Fibroblast of skin of abdomen (primary cell): ENCODE results near the gene GLIPR1. TPM values are rescaled to one million over a fixed set of nuclear protein-coding genes. Genes with fewer than 3 reads are reported as not detected.
"Not testable (repeated sequence)": the region's sequence is repeated elsewhere in the genome, so short reads cannot be mapped to it uniquely, and the experiment has no call there.

Source experiments
- DNase-seq: peaks from one replicate; pipeline ENCODE4 v3.0.0-alpha.2; 2013
- polyA plus RNA-seq, 2 experiments: library from polyadenylated mRNA; unstranded; fragments of 120-200 nt; gene quantifications; one replicate each; pipeline ENCODE4 v1.2.1, GENCODE V29; 2013; ENCODE audit not compliant: insufficient read length in 2 of 2

The GLIPR1 gene
- 164 TPM for polyA plus RNA-seq (2013, experiment 1 of 2; ENCODE audit: insufficient read length)
- 168 TPM for polyA plus RNA-seq (2013, experiment 2 of 2; ENCODE audit: insufficient read length)

- peak; percentile 99 for DNase-seq
Observed at GRCh38 chr12:75480469-75480949, at the start of gene GLIPR1. TSS of gene GLIPR1 (plus strand) at chr12:75480755. CDS start at chr12:75480881, 126 bp downstream.

DNA sequence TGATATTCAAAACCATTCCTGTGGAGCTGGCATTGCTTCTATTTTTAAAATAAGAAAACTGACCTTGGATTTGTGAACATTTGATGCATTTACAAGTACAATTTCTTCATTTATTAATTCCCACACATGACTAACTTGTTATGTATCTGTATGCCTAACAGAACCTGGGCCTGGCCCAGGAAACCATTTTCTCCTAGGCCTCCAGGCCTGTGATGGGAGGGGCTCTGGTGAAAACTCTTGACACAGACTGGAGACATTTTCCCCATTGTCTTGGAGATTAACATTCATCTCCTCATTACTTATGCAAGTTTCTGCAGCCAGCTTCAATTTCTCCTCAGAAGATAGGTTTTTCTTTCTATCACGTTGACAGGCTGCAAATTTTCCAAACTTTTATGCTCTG is 47.6 kb upstream of the GLIPR1 start:
- DNase-seq = no peak

DNA sequence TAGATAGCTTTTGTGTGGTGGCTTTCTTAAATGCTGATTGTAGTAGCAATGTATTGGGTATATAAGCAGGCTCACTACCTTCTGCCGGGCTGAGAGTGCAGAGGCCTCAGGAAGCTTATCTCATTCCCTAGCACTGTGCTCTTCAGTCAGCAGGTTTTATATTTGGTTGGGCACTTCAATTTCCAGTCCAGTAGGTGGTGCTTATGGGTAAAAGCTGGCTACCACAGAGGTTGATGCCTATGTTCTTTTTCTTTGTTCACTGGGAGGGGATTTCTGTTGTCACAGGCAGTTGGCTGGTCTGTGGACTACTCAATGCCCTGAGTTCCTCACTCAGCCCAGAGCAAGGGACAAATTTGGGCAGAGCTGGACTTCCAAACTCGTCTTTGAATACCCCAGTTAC is 43.0 kb upstream of the GLIPR1 start:
- DNase-seq = no peak

- no peak for DNase-seq
Observed at GRCh38 chr12:75438059-75438754, 42.3 kb upstream of the GLIPR1 start.

DNA sequence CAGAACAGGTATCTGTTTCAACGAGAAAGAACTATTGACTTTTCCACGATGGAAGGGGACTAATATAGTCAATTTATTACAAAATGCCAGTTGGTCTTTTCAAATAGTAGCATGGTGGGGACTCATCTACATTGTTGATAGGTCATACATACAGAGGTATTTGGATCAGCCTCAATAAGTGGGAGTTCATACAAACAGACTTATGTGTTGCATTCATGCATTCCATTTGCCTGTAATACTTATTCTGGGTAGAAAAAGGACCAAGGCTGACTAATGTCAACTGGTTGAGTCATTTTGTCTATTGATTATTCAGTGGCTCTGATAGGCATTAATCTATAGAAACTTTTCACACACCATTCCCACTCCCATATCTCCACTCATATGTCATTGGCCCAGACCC is 41.5 kb upstream of the GLIPR1 start:
- peak; percentile 29 for DNase-seq

GRCh38 chr12:75439930-75440329 is 40.6 kb upstream of the GLIPR1 start:
- peak; percentile 45 for DNase-seq

- DNase-seq = not testable (repeated sequence)
Observed at GRCh38 chr12:75441687-75442449, 38.7 kb upstream of the GLIPR1 start.

- not testable (repeated sequence) for DNase-seq
Observed at GRCh38 chr12:75442454-75442853, 38.1 kb upstream of the GLIPR1 start.

GRCh38 chr12:75443709-75444108 is 36.8 kb upstream of the GLIPR1 start:
- no peak for DNase-seq

DNA sequence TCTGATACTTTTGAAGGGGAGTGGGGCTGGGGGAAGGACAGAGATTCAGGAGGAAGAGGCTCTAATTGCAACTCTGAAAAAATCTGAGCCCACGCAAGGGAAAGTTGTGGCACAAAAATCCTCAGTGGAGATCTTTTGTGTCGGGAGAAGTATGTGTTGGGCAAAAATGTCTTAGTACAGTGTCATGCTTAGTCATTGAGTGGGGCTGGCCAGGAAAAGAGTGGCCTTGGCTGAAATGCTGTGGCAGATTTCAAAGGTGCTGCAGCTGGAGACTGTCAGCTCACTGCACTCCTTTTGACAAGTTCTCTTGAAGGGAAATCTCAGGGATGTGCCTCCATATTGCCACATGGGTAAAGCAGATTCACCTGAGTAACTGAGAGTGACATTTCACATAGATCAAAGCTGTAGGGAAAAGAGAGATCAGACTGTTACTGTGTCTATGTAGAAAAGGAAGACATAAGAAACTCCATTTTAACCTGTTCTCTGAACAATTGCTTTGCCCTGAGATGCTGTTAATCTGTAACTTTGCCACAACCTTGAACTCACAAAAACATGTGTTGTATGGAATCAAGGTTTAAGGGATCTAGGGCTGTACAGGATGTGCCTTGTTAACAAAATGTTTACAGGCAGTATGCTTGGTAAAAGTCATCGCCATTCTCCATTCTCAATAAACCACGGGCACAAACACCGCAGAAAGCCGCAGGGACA is 36.0 kb upstream of the GLIPR1 start:
- DNase-seq = peak; percentile 68

- not testable (repeated sequence) for DNase-seq
Observed at GRCh38 chr12:75445137-75445507, 35.4 kb upstream of the GLIPR1 start.

DNA sequence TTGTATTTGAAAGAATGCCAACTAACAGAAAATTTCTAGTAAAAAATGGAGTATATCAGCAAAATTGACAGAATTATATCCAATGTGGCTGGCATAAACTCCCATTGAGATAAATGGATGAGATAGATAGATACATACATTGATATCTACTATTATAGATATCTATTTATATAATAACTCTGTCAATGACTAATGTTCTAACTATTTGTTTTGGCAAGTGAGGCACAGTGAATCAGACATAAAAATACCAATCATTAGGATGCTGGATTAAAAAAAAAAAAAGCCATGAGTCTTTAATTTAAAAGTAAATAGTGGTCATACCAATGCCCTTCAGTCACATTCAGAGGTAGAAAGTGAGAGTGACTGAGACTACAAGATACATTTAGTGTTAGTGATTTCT is 33.7 kb upstream of the GLIPR1 start:
- peak; percentile 89 for DNase-seq

DNA sequence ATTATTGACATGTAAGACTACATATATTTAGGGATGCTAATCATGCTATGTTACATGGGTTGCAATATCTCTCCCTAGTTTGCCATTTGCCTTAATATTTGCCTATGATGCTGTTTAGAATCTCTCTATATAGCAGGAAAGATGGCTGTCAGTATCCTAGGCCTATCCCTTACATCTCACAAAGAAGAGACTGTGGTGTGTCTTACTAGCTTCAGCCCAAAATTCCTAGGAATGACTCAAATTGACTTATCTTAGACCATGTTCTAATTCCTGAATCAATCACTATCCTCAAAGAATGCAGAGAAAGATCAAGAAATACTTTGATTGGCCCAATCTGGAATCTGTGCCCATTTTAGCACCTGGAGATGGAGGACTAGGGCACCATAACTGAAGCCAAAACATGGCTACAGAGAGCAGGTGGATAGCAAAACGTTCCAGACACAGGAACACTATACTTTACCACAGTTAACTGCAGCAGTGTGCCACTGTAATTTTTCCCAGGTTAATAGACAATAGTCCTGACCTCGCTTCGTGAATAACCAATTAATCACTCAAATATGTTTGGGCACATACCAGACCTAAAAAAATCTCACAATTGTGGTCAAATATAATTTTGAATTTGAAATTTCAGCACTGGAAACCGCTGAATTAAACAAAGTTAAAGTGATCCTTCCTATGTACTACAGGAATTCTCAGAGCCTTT is 32.7 kb upstream of the GLIPR1 start:
- DNase-seq = peak; percentile 40

GRCh38 chr12:75452675-75453330 is 27.8 kb upstream of the GLIPR1 start:
- DNase-seq = peak; percentile 58

DNA sequence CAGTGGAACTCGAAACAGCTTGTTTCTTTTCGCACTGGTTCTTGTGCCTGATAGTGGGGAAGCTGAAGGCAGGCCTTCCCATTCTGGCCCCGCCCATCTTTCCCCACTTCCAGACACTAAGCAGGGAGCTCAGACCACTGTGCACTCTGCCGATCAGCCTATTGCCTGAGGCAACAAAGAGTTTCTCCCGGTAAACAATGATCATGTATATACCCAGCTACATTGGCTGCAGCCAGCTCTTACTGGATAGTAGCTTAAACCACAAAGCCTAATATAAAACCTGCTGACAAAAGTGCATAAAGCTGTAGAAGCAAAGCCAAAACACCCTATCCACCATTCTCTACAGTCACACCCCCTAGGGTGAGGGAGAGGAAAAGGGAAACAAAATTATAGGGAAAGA is 24.7 kb upstream of the GLIPR1 start:
- DNase-seq = no peak

DNA sequence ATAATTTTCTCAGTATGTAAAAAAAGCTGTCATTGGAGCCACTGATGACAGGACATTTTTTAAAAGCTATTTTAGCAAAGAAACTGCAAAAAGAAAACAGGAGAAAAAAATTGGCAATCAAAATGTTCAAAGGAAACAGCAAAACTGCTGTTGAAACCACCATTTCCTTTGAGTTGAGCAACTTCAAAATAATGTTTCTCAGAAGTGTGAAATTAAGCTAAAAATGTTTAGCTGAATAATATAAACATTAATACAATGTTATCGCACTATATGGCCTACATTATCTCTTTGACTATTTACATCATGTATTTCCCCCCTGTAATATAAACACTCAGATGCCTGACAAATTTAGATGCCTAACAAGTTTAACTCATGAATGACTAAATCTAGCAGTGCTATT is 23.4 kb upstream of the GLIPR1 start:
- DNase-seq = no peak

- not testable (repeated sequence) for DNase-seq
Observed at GRCh38 chr12:75457866-75458265, 22.7 kb upstream of the GLIPR1 start.

- DNase-seq = no peak
Observed at GRCh38 chr12:75459755-75460154, 20.8 kb upstream of the GLIPR1 start.

DNA sequence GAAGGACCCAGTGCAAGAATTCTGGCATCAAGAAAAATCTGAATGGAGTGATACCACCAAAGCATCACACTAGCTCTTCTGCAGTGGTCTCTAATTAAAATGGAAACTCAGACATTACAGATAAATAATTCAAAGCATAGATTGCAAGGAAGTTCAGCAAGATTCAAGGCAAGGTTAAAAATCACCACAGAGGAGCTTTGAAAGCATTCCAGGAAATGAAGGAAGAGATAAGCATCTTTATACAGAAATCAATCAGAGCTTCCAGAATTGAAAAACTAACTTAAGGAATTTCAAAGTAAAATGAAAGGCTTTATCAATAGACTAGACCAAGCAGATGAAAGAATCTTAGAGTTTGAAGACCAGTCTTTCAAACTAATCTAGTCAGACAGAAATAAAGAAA is 20.4 kb upstream of the GLIPR1 start:
- no peak for DNase-seq

- peak; percentile 19 for DNase-seq
Observed at GRCh38 chr12:75471902-75472890, 8.4 kb upstream of the GLIPR1 start.

DNA sequence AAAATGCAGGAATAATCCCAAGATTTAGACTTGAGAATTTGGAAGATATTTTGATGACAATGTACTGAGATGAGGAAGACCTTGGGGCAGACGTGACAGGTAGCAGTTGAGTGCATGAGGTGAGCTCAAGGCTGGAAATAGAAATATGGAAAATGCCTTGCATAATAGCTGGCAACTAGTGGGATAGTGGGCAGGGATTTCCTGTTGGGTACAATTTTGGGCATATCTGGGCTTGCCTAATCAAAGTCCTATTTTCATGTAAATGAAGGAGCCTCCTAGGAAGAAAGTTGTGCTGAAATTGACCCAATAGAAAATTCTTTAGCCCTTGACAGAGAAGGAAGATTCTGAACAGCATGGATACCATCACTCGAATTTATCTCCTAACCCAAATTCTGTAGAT is 6.4 kb upstream of the GLIPR1 start:
- no peak for DNase-seq
